Measurements from ENCODE around the gene COMMD8.

DNA sequence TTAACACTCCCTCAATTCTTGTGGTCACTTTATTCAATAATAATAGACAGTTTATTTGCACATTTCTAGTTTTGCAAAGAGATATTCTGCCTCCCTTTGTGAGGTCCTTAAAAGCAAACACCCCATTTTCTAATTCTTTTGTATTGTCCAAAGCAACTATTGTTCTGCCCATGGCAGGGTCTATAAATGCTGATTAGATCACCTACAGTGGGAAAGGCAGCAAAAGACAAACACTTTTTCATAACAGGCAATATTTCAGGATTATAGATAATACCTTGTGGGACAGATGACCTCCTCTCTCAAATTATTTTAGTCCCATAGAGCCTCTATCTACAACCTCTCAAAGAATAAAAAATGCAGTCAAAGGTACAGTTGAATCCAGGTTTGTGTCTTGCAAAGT lies 28.6 kb downstream of the COMMD8 start:
- TF ChIP-seq SUZ12 (IDR thresholded peaks at IDR 0.05), result no peak
- no peak for TF ChIP-seq NFRKB (IDR thresholded peaks at IDR 0.05)
- no peak for TF ChIP-seq FOXM1 (IDR thresholded peaks at IDR 0.05; ENCODE audit: borderline replicate concordance)
- TF ChIP-seq ZNF384 (IDR thresholded peaks at IDR 0.05), result no peak
- TF ChIP-seq, protein P1, sequence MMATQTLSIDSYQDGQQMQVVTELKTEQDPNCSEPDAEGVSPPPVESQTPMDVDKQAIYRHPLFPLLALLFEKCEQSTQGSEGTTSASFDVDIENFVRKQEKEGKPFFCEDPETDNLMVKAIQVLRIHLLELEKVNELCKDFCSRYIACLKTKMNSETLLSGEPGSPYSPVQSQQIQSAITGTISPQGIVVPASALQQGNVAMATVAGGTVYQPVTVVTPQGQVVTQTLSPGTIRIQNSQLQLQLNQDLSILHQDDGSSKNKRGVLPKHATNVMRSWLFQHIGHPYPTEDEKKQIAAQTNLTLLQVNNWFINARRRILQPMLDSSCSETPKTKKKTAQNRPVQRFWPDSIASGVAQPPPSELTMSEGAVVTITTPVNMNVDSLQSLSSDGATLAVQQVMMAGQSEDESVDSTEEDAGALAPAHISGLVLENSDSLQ (IDR thresholded peaks at IDR 0.05), result no peak
- TF ChIP-seq FOXA1 (IDR thresholded peaks at IDR 0.05), result no peak
